Calu3 (cell line): ENCODE results near the gene NMS. TPM values are rescaled to one million over a fixed set of nuclear protein-coding genes. Genes with fewer than 3 reads are reported as not detected.

Experiments
- BruUV-seq: library from RNA; stranded (reverse); fragments of 400-500 nt; replicated peaks from 2 replicates; lab custom pipeline; 2021; lab: Mats Ljungman, UMichigan
- CTCF ChIA-PET: fragments of 300-600 bp; sonication (Branson Sonifier 250); formaldehyde crosslinking; loops from one replicate; lab custom pipeline; 2022; ENCODE audit warnings: antibody characterized with exemption; lab: Charles Lee
- DNase-seq: peaks from one replicate; pipeline ENCODE4 v3.0.0; 2022
- H3K27ac Mint-ChIP-seq: one replicate; pipeline ENCODE4 v1.8.0; 2022; ENCODE audit warnings: mixed read lengths; ENCODE audit not compliant: unreplicated experiment
- H3K27me3 Mint-ChIP-seq: one replicate; pipeline ENCODE4 v1.8.0; 2022; ENCODE audit warnings: mixed read lengths; ENCODE audit not compliant: unreplicated experiment
- H3K36me3 Mint-ChIP-seq: one replicate; pipeline ENCODE4 v1.8.0; 2022; ENCODE audit warnings: mild to moderate bottlenecking, moderate library complexity, mixed read lengths; ENCODE audit not compliant: insufficient read depth, unreplicated experiment
- H3K4me1 Mint-ChIP-seq: one replicate; pipeline ENCODE4 v1.8.0; 2022; ENCODE audit warnings: mild to moderate bottlenecking, low read depth, mixed read lengths; ENCODE audit not compliant: unreplicated experiment
- H3K4me3 Mint-ChIP-seq: one replicate; pipeline ENCODE4 v1.8.0; 2022; ENCODE audit warnings: mild to moderate bottlenecking, low read depth, moderate library complexity, mixed read lengths; ENCODE audit not compliant: unreplicated experiment
- H3K9me3 Mint-ChIP-seq: one replicate; pipeline ENCODE4 v1.8.0; 2022; ENCODE audit warnings: low read depth, mixed read lengths; ENCODE audit not compliant: unreplicated experiment
- CTCF ChIP-seq: fragments of 200-600 bp; IDR thresholded peaks from one replicate; pipeline ENCODE4 v1.8.0; 2022; ENCODE audit warnings: antibody characterized with exemption; ENCODE audit not compliant: unreplicated experiment
- intact Hi-C: fragments of 100-400 bp; cut with micrococcal nuclease; formaldehyde crosslinking; loops from one replicate; pipeline ENCODE4 v1.10.0; 2022; ENCODE audit not compliant: unreplicated experiment
- total RNA-seq: library from RNA; stranded (reverse); gene quantifications from 2 replicates; pipeline ENCODE4 v1.2.3, GENCODE V29; 2022

NMS gene
- total RNA-seq, 1 experiment from 2014 or later = not detected

GRCh38 chr2:100427111-100427510 lies 43.2 kb upstream of the NMS start:
- no peaks in the 10 kb centered on the region for H3K4me1 Mint-ChIP-seq
- TF ChIP-seq CTCF = no peak
- no TSS peak for BruUV-seq
- H3K27me3 Mint-ChIP-seq = peaks cover 65% of the 10 kb centered on the region
- CTCF ChIA-PET = no interaction called here
- no peak overlapping the region for H3K4me3 Mint-ChIP-seq
- intact Hi-C loops = no loop called here
- H3K36me3 Mint-ChIP-seq = no peaks in the 10 kb centered on the region
- no peak for DNase-seq
- no peak overlapping the region for H3K27ac Mint-ChIP-seq
- peaks cover 7% of the 10 kb centered on the region for H3K9me3 Mint-ChIP-seq

- peak; percentile 39 for TF ChIP-seq CTCF
- peak; percentile 68 for DNase-seq
- Mint-ChIP-seq H3K4me3 (no peak overlapping the region), H3K36me3 (no peaks in the 10 kb centered on the region), H3K27ac (no peak overlapping the region), H3K27me3 (peaks cover 71% of the 10 kb centered on the region), H3K4me1 (no peaks in the 10 kb centered on the region), H3K9me3 (peaks cover 7% of the 10 kb centered on the region)
- CTCF ChIA-PET = no interaction called here
- intact Hi-C loops = no loop called here
- BruUV-seq = no TSS peak
These were observed 42.5 kb upstream of the NMS start for GRCh38 chr2:100427627-100428258.

GRCh38 chr2:100429726-100430125 lies 40.6 kb upstream of the NMS start:
- no peak overlapping the region for H3K4me3 Mint-ChIP-seq
- no peak for DNase-seq
- H3K9me3 Mint-ChIP-seq = peaks cover 7% of the 10 kb centered on the region
- no peak overlapping the region for H3K27ac Mint-ChIP-seq
- no peak for TF ChIP-seq CTCF
- no peaks in the 10 kb centered on the region for H3K36me3 Mint-ChIP-seq
- H3K27me3 Mint-ChIP-seq = peaks cover 80% of the 10 kb centered on the region
- H3K4me1 Mint-ChIP-seq = no peaks in the 10 kb centered on the region
- intact Hi-C loops = no loop called here
- CTCF ChIA-PET = no interaction called here
- no TSS peak for BruUV-seq

GRCh38 chr2:100437751-100438150 lies 32.5 kb upstream of the NMS start:
- Mint-ChIP-seq H3K9me3 (peaks cover 2% of the 10 kb centered on the region), H3K4me1 (no peaks in the 10 kb centered on the region), H3K27me3 (peaks cover 76% of the 10 kb centered on the region), H3K36me3 (no peaks in the 10 kb centered on the region), H3K27ac (no peak overlapping the region), H3K4me3 (no peak overlapping the region)
- CTCF ChIA-PET = no interaction called here
- BruUV-seq = no TSS peak
- no peak for TF ChIP-seq CTCF
- no peak for DNase-seq
- intact Hi-C loops = no loop called here
